Gastrocnemius medialis (tissue), 4 donors: ENCODE data around the gene EVC.

ENCODE experiments used
- CTCF ChIP-seq, 5 experiments: fragments of 450-650 bp in 3 of 5; fragments of 200-600 bp in 2 of 5; sonication (generic) in 2 of 5; IDR thresholded peaks in 4 of 5; conservative IDR thresholded peaks in 1 of 5; 1 replicate in 4 of 5; 2 replicates in 1 of 5; pipeline ENCODE4 v1.5.1; 2016 to 2019; ENCODE audit warnings: antibody characterized with exemption in 5 of 5, mild to moderate bottlenecking in 3 of 5, moderate library complexity in 3 of 5
- POLR2A ChIP-seq, 2 donors: fragments of 450-650 bp; IDR thresholded peaks; one replicate each; pipeline ENCODE4 v1.6.1; 2017; ENCODE audit warnings: antibody characterized with exemption in 2 of 2, mild to moderate bottlenecking in 2 of 2, moderate library complexity in 2 of 2

- no peak for TF ChIP-seq POLR2A (IDR thresholded peaks at IDR 0.05)
- TF ChIP-seq CTCF (IDR thresholded peaks at IDR 0.05 in 4 of 5, conservative IDR thresholded peaks at IDR 0.05 in 1 of 5), result no peak
These were observed 9.3 kb downstream of the EVC start for GRCh38 chr4:5720157-5720850.
